KOPT-K1 (cell line): ENCODE results near the gene STK11.

Experiments
- H3K27ac ChIP-seq: fragments of 200-600 bp; sonication (generic); 2 replicates; pipeline ENCODE4 v1.5.1; 2016; ENCODE audit warnings: antibody characterized with exemption, mild to moderate bottlenecking, low read depth, low read length; ENCODE audit not compliant: poor library complexity, severe bottlenecking
- H3K36me3 ChIP-seq: fragments of 200-600 bp; sonication (generic); 2 replicates; pipeline ENCODE4 v1.5.1; 2017; ENCODE audit warnings: antibody characterized with exemption, mild to moderate bottlenecking, low read length, moderate library complexity; ENCODE audit not compliant: insufficient read depth
- H3K9me3 ChIP-seq: fragments of 200-600 bp; sonication (generic); 2 replicates; pipeline ENCODE4 v1.5.1; 2017; ENCODE audit warnings: antibody characterized with exemption, low read length, mild to moderate bottlenecking; ENCODE audit not compliant: insufficient read depth, poor library complexity, severe bottlenecking

Gene STK11

GRCh38 chr19:1205114-1206099 is at the start of gene STK11:
Gene STK11, plus strand, starts transcription at chr19:1205778. Its CDS starts 1,136 bp downstream, at chr19:1206914.
- peak within 1 kb of the TSS; percentile 69 for H3K27ac ChIP-seq
- H3K36me3 ChIP-seq, result peaks cover 28% of the 10 kb centered on the region
- H3K9me3 ChIP-seq, result no peaks in the 10 kb centered on the region

DNA sequence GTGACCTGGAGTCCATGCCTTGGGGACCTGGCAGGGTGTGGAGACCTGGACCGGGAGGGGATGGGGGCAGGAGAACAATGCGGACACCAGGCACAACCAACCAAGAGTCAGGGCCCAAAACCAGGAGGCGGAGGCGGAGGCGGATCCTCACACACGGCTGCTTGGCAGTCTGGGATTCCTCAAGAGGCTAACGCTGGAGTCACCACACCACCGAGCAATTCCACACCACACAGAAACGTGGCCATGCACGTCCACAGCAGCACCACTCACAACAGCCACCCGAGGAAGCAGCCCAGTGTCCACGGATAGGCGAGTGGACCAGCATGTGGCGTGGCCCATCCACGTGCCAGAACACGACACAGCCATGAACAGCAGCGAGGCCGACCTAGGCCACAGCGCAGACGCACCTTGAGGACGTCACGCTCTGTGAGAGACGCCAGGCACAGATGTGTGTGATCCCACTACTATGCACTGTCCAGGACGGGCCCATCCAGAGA is 49.2 kb upstream of the STK11 start:
- H3K27ac ChIP-seq, result no peak overlapping the region
- H3K9me3 ChIP-seq, result no peaks in the 10 kb centered on the region
- peaks cover 15% of the 10 kb centered on the region; the same call in 1 of the 2 replicates for H3K36me3 ChIP-seq

- no peaks in the 10 kb centered on the region for H3K9me3 ChIP-seq
- no peak overlapping the region for H3K27ac ChIP-seq
- H3K36me3 ChIP-seq, result peaks cover 8% of the 10 kb centered on the region; the same call in 1 of the 2 replicates
Observed at GRCh38 chr19:1156830-1157615, 48.6 kb upstream of the STK11 start.

DNA sequence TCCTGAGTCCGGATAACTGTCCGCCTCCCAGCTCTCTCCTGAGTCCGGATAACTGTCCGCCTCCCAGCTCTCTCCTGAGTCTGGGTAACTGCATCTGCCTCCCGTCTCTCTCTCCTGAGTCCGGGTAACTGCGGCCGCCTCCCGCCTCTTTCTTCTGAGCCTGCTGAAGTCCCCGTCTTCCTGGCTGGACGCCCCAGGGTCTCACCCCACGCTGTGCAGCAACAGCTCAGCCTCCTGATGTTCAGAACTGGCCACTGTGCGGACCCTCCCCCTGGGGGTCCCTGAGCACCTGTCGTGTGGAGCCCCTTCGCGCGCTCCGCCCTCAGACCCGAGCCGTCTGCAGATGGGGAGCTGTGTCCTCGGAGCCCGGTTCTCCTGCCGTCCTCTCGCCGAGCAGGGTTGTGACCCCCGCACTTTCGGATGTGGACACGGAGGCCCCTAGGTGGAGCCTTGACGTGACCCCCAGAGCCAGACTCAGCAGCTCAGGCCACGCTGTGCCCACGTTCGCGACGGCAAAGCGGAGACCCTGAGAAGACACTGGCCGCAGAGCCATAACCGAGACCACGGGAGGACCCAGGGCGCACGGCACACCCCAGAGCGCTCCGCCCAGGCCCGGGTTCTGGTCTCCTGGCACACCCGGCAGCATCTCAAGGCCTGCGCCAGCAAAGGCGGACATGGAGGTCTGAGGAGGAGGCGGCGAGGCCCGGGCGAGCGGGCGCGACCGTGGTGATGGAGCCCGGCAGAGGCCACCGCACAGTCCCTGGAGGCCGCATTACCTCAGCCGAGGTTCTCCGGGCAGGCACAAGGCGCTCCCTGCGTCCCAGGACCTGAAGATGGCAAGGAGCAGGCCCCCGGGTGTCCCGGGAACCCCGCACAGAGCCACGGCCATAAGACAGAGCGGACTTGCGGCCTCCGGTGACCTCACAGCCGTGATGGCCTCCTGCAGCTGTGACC is 47.4 kb upstream of the STK11 start:
- Histone ChIP-seq H3K36me3 (no peaks in the 10 kb centered on the region), H3K27ac (no peak overlapping the region), H3K9me3 (no peaks in the 10 kb centered on the region)

DNA sequence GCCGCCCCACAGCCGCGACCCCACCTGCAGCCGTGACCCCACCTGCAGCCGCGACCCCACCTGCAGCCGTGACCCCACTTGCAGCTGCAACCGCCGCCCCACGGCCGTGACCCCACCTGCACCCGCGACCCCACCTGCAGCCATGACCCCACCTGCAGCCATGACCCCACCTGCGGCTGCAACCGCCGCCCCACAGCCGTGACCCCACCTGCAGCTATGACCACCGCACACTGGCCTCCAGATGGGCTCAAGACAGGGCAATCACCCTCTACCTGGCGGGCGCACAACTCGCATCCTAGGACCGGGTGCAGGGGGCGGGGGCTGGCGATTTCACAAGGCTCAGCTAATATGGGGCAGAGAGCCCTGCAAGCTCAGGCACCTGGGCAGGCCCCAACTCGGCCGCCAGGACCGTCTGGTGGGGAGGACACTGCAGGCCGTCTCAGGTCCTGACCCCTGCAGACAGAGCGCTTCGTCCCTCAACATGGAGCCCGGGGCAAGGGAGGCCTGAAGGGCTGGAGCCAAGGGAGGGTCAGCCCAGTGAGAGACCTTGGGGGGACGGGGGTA is 46.6 kb upstream of the STK11 start:
- Histone ChIP-seq H3K27ac (no peak overlapping the region), H3K9me3 (no peaks in the 10 kb centered on the region), H3K36me3 (no peaks in the 10 kb centered on the region)

DNA sequence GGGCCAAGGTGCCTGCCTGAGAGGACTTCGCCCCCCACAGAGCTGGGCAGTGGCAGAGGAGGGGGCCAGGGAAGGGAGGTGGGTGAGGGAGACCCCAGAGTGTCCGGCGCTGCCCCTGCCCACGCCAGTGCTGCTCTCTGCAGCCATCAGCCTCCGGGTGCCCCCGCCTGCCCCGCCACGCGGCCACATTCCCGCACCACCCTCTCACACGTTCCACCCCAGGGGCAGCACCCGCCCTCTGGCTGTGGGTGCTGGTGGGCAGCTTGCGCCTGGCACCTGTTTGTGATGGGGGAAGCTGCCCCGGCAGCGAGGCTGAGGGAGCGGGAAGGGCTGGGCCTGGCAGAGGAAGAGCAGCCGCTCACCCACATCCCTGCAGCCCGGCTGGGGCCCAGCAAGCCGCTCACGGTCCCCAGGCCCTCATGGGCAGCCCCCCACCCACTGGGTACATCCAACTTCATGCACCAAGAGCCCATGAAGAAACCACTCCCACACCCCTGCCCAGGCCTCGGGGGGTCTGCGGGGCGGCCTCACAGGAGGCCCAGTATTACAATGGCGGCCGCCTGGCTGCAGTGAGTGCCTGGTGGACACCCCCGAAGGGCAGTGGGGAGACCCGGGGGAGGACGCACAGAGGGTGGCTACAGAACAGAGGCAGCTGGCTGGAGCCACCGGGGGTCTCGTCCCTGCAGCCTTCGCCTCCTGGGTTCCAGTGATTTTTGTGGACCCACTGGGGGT is 45.5 kb upstream of the STK11 start:
- no peaks in the 10 kb centered on the region for H3K36me3 ChIP-seq
- H3K9me3 ChIP-seq, result no peaks in the 10 kb centered on the region
- H3K27ac ChIP-seq, result no peak overlapping the region

- no peaks in the 10 kb centered on the region for H3K9me3 ChIP-seq
- peaks cover 1% of the 10 kb centered on the region; the same call in 1 of the 2 replicates for H3K36me3 ChIP-seq
- H3K27ac ChIP-seq, result no peak overlapping the region
Observed at GRCh38 chr19:1161716-1162115, 43.9 kb upstream of the STK11 start.

GRCh38 chr19:1162404-1163282 is 42.9 kb upstream of the STK11 start:
- no peak overlapping the region for H3K27ac ChIP-seq
- no peaks in the 10 kb centered on the region for H3K9me3 ChIP-seq
- H3K36me3 ChIP-seq, result peaks cover 10% of the 10 kb centered on the region; the same call in 1 of the 2 replicates

DNA sequence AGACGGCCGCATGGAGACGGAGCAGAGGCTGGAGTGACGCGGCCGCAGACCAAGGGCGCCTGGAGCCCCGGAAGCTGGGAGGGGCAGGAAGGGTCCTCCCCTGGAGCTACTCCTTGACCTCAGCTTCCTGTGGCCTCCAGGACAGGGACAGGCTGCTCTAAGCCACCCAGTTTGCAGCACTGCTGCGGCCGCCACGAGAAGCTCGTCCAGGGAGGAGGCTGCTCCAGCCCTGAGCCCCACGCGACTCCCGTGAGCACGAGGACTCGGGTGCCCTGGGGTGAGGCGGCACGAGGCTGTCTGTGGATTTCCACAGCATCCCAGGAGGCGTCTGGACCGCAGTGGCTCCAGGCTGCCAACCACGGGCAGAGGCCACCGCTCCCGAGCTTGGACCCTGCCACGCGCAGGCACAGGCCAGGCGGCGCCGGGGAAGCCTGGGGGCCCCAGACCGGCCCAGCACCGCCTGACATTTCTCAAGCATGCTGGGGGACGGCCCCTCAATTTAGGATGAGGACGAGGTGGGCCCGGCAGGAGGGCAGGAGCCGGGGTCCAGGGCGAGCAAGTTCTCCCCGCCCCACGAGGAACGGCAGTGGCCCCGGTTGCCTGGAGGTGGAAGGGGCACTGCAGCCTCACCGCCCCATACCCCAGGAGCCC is 42.2 kb upstream of the STK11 start:
- no peaks in the 10 kb centered on the region for H3K9me3 ChIP-seq
- no peak overlapping the region for H3K27ac ChIP-seq
- peaks cover 10% of the 10 kb centered on the region; the same call in 1 of the 2 replicates for H3K36me3 ChIP-seq

GRCh38 chr19:1163934-1164683 is 41.5 kb upstream of the STK11 start:
- H3K9me3 ChIP-seq, result no peaks in the 10 kb centered on the region
- H3K27ac ChIP-seq, result no peak overlapping the region
- peaks cover 10% of the 10 kb centered on the region; the same call in 1 of the 2 replicates for H3K36me3 ChIP-seq

- Histone ChIP-seq H3K27ac (no peak overlapping the region), H3K36me3 (peaks cover 10% of the 10 kb centered on the region; the same call in 1 of the 2 replicates)
Observed at GRCh38 chr19:1164684-1165531, 40.7 kb upstream of the STK11 start.

More at GRCh38 chr19:1164684-1165531, 40.7 kb upstream of the STK11 start:
- H3K9me3 ChIP-seq, result no peaks in the 10 kb centered on the region
